LNCAP (cell line): ENCODE data around the gene MYO9A.

Source experiments
- TF ChIP-seq, protein P1 (sequence below): fragments of 450-650 bp; IDR thresholded peaks from 2 replicates; pipeline ENCODE4 v1.5.1; 2017; ENCODE audit warnings: mild to moderate bottlenecking

The MYO9A gene

DNA sequence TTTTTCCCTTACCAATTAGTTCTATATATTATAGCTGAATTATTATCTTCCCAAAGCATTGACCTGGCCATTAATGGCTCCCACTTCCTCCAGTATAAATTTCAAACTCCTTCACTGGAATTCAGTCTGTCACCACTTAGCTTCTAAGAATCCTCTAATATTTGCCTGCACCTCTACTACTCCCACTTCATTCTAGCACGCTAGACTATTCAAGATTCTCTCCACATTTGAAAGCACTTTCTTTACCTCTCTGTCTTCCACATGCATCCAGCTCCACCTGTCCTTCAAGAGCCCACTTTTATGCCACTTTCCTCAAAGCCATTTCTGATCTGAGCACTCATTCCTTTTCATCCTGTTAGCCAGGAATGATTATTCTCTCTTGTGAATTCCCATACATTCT lies 15.3 kb upstream of the MYO9A start:
- TF ChIP-seq, protein P1, sequence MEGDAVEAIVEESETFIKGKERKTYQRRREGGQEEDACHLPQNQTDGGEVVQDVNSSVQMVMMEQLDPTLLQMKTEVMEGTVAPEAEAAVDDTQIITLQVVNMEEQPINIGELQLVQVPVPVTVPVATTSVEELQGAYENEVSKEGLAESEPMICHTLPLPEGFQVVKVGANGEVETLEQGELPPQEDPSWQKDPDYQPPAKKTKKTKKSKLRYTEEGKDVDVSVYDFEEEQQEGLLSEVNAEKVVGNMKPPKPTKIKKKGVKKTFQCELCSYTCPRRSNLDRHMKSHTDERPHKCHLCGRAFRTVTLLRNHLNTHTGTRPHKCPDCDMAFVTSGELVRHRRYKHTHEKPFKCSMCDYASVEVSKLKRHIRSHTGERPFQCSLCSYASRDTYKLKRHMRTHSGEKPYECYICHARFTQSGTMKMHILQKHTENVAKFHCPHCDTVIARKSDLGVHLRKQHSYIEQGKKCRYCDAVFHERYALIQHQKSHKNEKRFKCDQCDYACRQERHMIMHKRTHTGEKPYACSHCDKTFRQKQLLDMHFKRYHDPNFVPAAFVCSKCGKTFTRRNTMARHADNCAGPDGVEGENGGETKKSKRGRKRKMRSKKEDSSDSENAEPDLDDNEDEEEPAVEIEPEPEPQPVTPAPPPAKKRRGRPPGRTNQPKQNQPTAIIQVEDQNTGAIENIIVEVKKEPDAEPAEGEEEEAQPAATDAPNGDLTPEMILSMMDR: no peak

DNA sequence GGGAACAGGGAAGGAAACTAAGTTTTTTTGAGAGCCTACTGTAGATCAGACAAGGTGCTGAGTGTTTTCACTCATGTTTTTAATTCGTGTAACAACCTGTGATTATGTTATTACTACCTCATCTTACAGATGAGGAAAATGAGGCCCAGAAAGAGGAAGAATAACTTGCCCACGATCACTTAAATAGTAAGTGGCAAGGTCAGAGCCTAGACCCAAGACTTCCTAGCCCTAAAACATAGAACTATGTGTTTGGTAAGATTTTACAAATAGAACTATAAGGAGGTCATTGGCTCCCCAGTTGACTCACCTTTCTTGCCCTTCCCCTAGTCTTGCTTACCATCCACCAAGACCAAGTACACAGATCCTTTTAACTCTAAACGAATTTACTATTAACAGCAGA lies 14.0 kb upstream of the MYO9A start:
- TF ChIP-seq, protein P1: no peak

DNA sequence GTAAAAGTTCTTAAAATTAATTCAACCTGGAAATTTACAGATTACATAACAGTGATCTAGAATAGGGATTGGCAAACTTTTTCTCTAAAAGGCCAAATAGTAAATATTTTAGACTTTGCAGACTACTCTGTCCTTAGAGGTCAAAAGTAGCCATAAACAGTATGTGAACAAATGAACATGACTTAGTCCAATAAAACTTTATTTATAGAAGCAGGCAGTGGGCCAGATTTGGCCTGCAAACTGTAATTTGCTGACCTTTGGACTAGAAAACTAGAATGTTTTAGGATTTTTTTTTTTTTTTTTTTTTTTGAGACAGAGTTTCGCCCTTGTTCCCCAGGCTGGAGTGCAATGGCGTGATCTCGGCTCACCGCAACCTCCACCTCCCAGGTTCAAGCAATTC lies 12.3 kb upstream of the MYO9A start:
- TF ChIP-seq, protein P1: no peak

DNA sequence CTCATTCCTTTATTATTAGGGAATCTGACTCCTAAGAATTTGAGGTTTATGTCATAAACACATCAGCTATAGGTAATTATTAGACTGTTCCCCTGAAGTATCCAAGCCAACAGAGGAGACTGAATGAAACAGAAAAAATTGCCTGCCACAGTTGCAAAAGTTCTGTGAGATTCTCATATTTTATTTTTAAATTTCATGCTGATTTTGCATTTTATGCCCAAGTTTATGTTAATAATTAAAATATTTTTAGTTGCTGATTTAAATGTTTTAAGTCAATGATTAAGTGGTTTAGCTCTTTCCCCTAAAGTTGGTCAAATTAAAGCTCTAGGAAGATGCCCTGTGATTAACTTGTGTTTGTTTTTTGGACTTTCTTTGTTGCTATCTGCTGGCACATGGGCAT lies 10.4 kb upstream of the MYO9A start:
- TF ChIP-seq, protein P1: no peak

DNA sequence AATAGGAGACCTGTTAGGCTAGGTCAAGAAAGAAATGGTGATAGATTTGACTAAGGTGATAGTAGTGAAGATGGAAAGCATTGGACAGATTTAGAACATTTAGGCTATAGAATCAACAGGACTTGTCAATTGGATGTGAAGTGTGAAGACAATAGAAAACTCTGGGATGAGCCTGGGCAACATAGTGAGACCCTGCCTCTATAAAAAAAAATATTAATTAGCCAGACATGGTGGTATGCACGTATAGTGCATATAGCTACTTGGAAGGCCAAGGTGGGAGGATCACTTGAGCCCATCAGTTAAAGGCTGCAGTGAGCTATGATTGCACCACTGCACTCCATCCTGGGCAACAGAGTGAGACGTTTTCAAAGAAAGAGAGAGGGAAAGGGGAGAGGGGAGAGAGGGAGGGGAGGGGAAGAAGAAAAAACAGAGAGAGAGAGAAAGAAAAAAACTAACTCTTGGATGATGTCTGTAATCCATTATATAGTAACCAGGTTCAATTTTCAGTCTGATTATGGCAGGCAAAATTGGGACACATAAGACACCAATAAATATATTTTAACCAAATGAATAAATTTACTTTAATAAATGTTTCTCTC lies 9.9 kb upstream of the MYO9A start:
- TF ChIP-seq, protein P1: no peak

DNA sequence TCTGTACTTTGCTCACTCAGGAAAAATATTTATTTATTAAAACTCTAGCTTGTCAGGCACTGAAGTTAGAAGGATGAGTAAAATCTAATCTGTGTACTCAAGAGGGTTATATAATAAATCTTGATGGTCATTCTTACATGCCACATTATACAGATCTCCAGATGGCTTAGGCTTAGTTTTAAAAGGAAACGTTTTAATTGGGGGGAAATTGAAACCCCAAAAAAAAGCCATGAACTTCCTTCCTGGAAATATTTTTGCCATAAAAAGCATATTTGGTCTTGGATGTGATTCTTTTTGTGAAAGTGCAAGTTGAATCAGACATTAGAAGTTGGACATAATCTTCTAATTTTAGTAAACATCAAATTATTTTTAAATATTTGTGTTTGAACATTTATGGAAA lies 6.3 kb upstream of the MYO9A start:
- TF ChIP-seq, protein P1: no peak

DNA sequence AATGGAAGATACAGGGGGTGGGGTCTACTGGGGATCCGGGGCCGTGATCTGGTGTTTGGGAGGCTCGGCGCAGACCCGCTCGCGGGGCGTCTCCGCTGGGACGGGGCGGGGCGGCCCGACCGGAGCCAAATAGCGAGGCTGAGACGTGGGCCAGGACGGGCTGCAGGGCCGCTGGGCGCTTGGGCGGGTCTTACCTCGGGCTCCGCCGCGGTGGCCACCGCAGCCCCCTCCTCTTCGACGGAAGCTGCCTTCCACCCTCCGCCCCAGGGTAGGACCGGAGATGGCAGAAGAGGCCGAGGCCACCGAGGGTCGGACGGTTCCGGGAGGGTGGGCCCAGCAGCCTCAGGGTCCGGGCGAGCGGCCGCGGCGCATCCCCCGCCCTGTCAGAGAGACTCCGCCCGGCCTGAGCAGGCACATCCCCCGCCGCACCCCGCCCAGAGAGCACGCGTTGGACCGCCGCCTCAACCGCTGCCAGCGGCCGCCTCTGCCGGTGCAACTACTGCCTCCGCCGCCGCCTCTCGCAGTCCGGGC lies 399 bp downstream of the MYO9A start:
- TF ChIP-seq, protein P1: no peak
